Heart left ventricle (tissue), 16 donors: Measurements from ENCODE around the gene PTGDS. TPM values are rescaled to one million over a fixed set of nuclear protein-coding genes. Genes with fewer than 3 reads are reported as not detected.

Source experiments
- ATAC-seq, 4 donors: fragments of 200-7000 bp; cut with Tn5 transposase; one replicate each; pipeline ENCODE4 v1.9.1; 2020 to 2022; ENCODE audit warnings: moderate library complexity in 4 of 4, mild to moderate bottlenecking in 3 of 4, moderate number of reproducible peaks in 1 of 4
- DNase-seq, 5 donors: peaks; one replicate each; pipeline ENCODE4 v3.0.0-alpha.2; 2020
- H3K27ac ChIP-seq, 12 donors: fragments of 200-600 bp; sonication (generic) in 4 of 12; one replicate each; pipeline versions ENCODE4 v1.5.0 to v1.8.0; 2016 to 2022; ENCODE audit warnings: mild to moderate bottlenecking in 2 of 12
- H3K27me3 ChIP-seq, 9 donors: fragments of 200-600 bp; sonication (generic) in 2 of 9; one replicate each; pipeline versions ENCODE4 v1.5.1 to v1.8.0; 2016 to 2022; ENCODE audit warnings: mild to moderate bottlenecking in 3 of 9
- H3K36me3 ChIP-seq, 9 donors: fragments of 200-600 bp; sonication (generic) in 2 of 9; one replicate each; pipeline versions ENCODE4 v1.5.0 to v1.8.0; 2018 to 2022; ENCODE audit warnings: mild to moderate bottlenecking in 2 of 9
- H3K4me1 ChIP-seq, 12 donors: fragments of 200-600 bp; sonication (generic) in 4 of 12; one replicate each; pipeline versions ENCODE4 v1.5.0 to v1.8.0; 2016 to 2022; ENCODE audit warnings: mild to moderate bottlenecking in 3 of 12
- H3K4me3 ChIP-seq, 12 donors: fragments of 200-600 bp; sonication (generic) in 4 of 12; one replicate each; pipeline versions ENCODE4 v1.5.0 to v1.8.0; 2017 to 2022; ENCODE audit warnings: mild to moderate bottlenecking in 9 of 12, moderate library complexity in 4 of 12
- H3K9me3 ChIP-seq, 12 donors: fragments of 200-600 bp; sonication (generic) in 4 of 12; one replicate each; pipeline versions ENCODE4 v1.5.0 to v1.8.0; 2016 to 2022; ENCODE audit warnings: mild to moderate bottlenecking in 1 of 12
- CTCF ChIP-seq, 12 donors: fragments of 200-600 bp; sonication (generic) in 4 of 12; IDR thresholded peaks; one replicate each; pipeline versions ENCODE4 v1.5.0 to v1.8.0; 2018 to 2022; ENCODE audit warnings: antibody characterized with exemption in 12 of 12, mild to moderate bottlenecking in 5 of 12
- POLR2A ChIP-seq, 2 donors: fragments of 450-650 bp; IDR thresholded peaks; one replicate each; pipeline ENCODE4 v1.6.1; 2017; ENCODE audit warnings: antibody characterized with exemption in 2 of 2, mild to moderate bottlenecking in 2 of 2, moderate library complexity in 2 of 2
- WGBS, 4 donors: extraction: QIAGEN DNeasy Blood & Tissue Kit in 2 of 4; methylation state at CpG; one replicate each; pipeline versions ENCODE4 v1.1.5 to v1.1.7; 2013 to 2018; 5-methylcytosine and 5-hydroxymethylcytosine counted together
- intact Hi-C, 10 donors: fragments of 100-400 bp; cut with DNase I; formaldehyde crosslinking; loops; one replicate each; pipeline versions ENCODE4 v1.11.1 to v1.14.2; 2022
- polyA plus RNA-seq, 2 donors: library from polyadenylated mRNA; stranded (reverse); fragments of 200-250 nt; gene quantifications; one replicate each; pipeline ENCODE4 v1.2.3, GENCODE V29; 2013
- total RNA-seq, 9 donors: library from RNA; depleted of rRNA in 2 of 9; stranded (reverse); fragments of >200 nt in 2 of 9; fragmentation: NEBNext Ultra II Directional in 3 of 9; extraction: Animal tissue kit (Norgen Biotek cat#: 25700) in 3 of 9; gene quantifications; one replicate each; pipeline versions ENCODE4 v1.1.0 to v1.2.4, GENCODE V29; 2016 to 2023
- donor health status: ischemic (EF 13 %, LVEDD 7.1; RV severe dilation, severe dysfunction).
- donor health status: healthy with polysubstance abuse.
- donor health status: DM: no; HTN: yes; CAD: no.
- donor health status: DM: no; HTN: no; CAD: no.
- donor health status: ischemic (EF 25% LVEDD 6.9; RV normal size, moderate dysfunction).
- donor health status: ischemic (EF 25% LVEDD 5.7; RV mildly dilated, moderate dysfunction).
- donor health status: healthy.
- donor health status: DM: yes; HTN: yes; CAD: no.
- donor health status: ischemic (EF 35%, LVEDD 5.7; RV mildly dilated, moderate dysfunction).
- donor health status: nonischemic (EF 11% LVEDD 7.7; RV severe dilation, severe dysfunction).
- donor health status: DM: yes; HTN: yes; CAD: no.
- donor health status: PGD.
- donor health status: ischemic (EF 29% LVEDD 5.4; RV normal size, mild dysfunction).
- donor health status: nonischemic (EF 23%, LVEDD 6.1; RV moderate dilation, normal function).

Gene PTGDS
- total and polyA plus RNA-seq, 11 donors, result 1,152 to 5,295 (median 3,109) TPM

- H3K9me3 ChIP-seq, result no peaks in the 10 kb centered on the region
- ATAC-seq (no peak), DNase-seq (no peak)
- TF ChIP-seq POLR2A (IDR thresholded peaks at IDR 0.05), result no peak
- TF ChIP-seq CTCF (IDR thresholded peaks at IDR 0.05), result no peak
- WGBS, 4 donors, result 75 to 94% (median 89%) methylated on average over 2 to 5 of the region's 5 CpGs
- H3K27me3 ChIP-seq, result no peaks in the 10 kb centered on the region
- H3K4me3 ChIP-seq, result no peak overlapping the region
- H3K27ac ChIP-seq, result no peak overlapping the region
- H3K4me1 ChIP-seq, result peaks cover 0 to 42% (median 12%) of the 10 kb centered on the region in 12 donors
- intact Hi-C loops, result no loop called here
- no peaks in the 10 kb centered on the region for H3K36me3 ChIP-seq
These were observed 7.5 kb upstream of the PTGDS start for GRCh38 chr9:136969774-136970173.

GRCh38 chr9:136970361-136970760 lies 6.9 kb upstream of the PTGDS start:
- H3K27me3 ChIP-seq, result no peaks in the 10 kb centered on the region
- peaks cover 0 to 46% (median 16%) of the 10 kb centered on the region in 12 donors for H3K4me1 ChIP-seq
- DNase-seq (no peak), ATAC-seq (no peak)
- H3K36me3 ChIP-seq, result no peaks in the 10 kb centered on the region
- TF ChIP-seq CTCF (IDR thresholded peaks at IDR 0.05), result no peak
- TF ChIP-seq POLR2A (IDR thresholded peaks at IDR 0.05), result no peak
- no peaks in the 10 kb centered on the region for H3K9me3 ChIP-seq
- 84 to 88% (median 86%) methylated on average over 4 to 11 of the region's 11 CpGs for WGBS, 4 donors
- H3K27ac ChIP-seq, result no peak overlapping the region
- no peak overlapping the region for H3K4me3 ChIP-seq
- intact Hi-C loops, result no loop called here

- DNase-seq, result no peak
- WGBS, 4 donors, result 86 to 92% (median 88%) methylated on average over 9 to 14 of the region's 14 CpGs
- Histone ChIP-seq H3K9me3 (no peaks in the 10 kb centered on the region), H3K27ac (no peak overlapping the region), H3K27me3 (no peaks in the 10 kb centered on the region), H3K36me3 (no peaks in the 10 kb centered on the region), H3K4me3 (no peak overlapping the region), H3K4me1 (peaks cover 6 to 52% (median 24%) of the 10 kb centered on the region in 12 donors)
- intact Hi-C loops, result loop anchor here in 1 of 10 donors (1.0 kb wide), 1 partner anchor 15 kb away; no protein-coding TSS in a partner anchor
- TF ChIP-seq POLR2A (IDR thresholded peaks at IDR 0.05), result no peak
- TF ChIP-seq CTCF (IDR thresholded peaks at IDR 0.05), result no peak
- ATAC-seq, result no peak
These were observed 5.6 kb upstream of the PTGDS start for GRCh38 chr9:136971746-136972145.

GRCh38 chr9:136972335-136972734 lies 5.0 kb upstream of the PTGDS start:
- Histone ChIP-seq H3K27me3 (peaks cover 0 to under 1% (median 0%) of the 10 kb centered on the region in 9 donors), H3K4me3 (no peak overlapping the region), H3K9me3 (no peaks in the 10 kb centered on the region), H3K4me1 (peaks cover 10 to 57% (median 30%) of the 10 kb centered on the region in 12 donors), H3K27ac (no peak overlapping the region), H3K36me3 (no peaks in the 10 kb centered on the region)
- intact Hi-C loops, result loop anchor here in 1 of 10 donors (1.0 kb wide), 1 partner anchor 16 kb away; no protein-coding TSS in a partner anchor
- no peak for ATAC-seq
- no peak for TF ChIP-seq POLR2A (IDR thresholded peaks at IDR 0.05)
- TF ChIP-seq CTCF (IDR thresholded peaks at IDR 0.05), result no peak
- DNase-seq, result no peak
- WGBS, 4 donors, result 80 to 89% (median 87%) methylated on average over 9 to 11 of the region's 11 CpGs
